Muscle layer of duodenum (tissue), 2 donors: ENCODE data around the gene DAP3.
"Not testable (repeated sequence)": the region's sequence is repeated elsewhere in the genome, so short reads cannot be mapped to it uniquely, and the experiment has no call there.

Source experiments
- H3K27ac ChIP-seq: one replicate; pipeline ENCODE4 v1.7.0; 2013; ENCODE audit warnings: mild to moderate bottlenecking, low read length
- H3K27me3 ChIP-seq: one replicate; pipeline ENCODE4 v1.7.0; 2013; ENCODE audit warnings: low read depth, mild to moderate bottlenecking, control low read depth, low read length
- H3K36me3 ChIP-seq, 2 donors: one replicate each; pipeline ENCODE4 v1.7.0; 2013; ENCODE audit warnings: low read length in 2 of 2, control low read depth in 1 of 2, mild to moderate bottlenecking in 1 of 2; ENCODE audit not compliant: insufficient read depth in 2 of 2, control insufficient read depth in 1 of 2
- H3K4me1 ChIP-seq, 2 donors: one replicate each; pipeline ENCODE4 v1.7.0; 2013; ENCODE audit warnings: low read length in 2 of 2, mild to moderate bottlenecking in 2 of 2, control low read depth in 1 of 2, moderate library complexity in 1 of 2; ENCODE audit not compliant: insufficient read depth in 2 of 2, control insufficient read depth in 1 of 2
- H3K4me3 ChIP-seq, 2 donors: one replicate each; pipeline ENCODE4 v1.7.0; 2013; ENCODE audit warnings: low read length in 2 of 2, low read depth in 1 of 2, mild to moderate bottlenecking in 1 of 2
- H3K9me3 ChIP-seq, 2 donors: one replicate each; pipeline ENCODE4 v1.7.0; 2013; ENCODE audit warnings: low read length in 2 of 2, control low read depth in 1 of 2, mild to moderate bottlenecking in 1 of 2; ENCODE audit not compliant: control insufficient read depth in 1 of 2
- donor health status: healthy.

Gene DAP3

DNA sequence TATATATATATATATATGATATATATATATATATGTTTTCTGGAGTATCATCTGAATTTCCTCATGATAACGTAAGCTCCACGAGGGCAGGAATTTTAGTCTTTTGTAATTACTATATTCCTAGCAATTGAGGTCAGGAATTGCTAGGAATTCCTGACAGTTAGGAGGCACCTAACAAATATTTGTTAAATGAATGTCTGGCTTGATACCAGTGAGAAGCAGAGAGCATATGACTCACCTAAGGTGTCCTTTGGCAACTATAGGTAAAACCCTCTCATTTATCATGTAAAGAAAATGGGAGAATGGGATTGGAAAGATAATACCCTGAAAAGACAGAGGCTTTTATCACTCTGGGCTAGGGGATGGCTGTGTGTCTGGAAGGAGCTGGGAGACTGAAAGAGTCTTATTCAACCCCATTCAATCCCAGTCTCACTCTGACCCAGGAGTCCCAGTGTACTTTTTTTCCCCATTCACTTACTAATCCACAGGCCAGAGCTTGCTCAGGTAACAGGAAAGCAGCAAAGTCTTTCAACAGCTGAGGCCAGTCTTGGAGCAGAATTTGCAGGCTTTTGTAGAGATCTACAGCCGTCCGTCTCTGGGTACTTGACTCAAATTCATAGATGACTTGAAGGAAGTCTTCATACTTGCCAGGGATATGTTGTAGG is 71.2 kb downstream of the DAP3 start:
- H3K9me3 ChIP-seq = no peaks in the 10 kb centered on the region
- no peak overlapping the region for H3K4me3 ChIP-seq
- no peaks in the 10 kb centered on the region for H3K4me1 ChIP-seq
- H3K36me3 ChIP-seq = peaks cover 40 to 64% of the 10 kb centered on the region in 2 donors
- no peak overlapping the region for H3K27ac ChIP-seq
- no peaks in the 10 kb centered on the region for H3K27me3 ChIP-seq

DNA sequence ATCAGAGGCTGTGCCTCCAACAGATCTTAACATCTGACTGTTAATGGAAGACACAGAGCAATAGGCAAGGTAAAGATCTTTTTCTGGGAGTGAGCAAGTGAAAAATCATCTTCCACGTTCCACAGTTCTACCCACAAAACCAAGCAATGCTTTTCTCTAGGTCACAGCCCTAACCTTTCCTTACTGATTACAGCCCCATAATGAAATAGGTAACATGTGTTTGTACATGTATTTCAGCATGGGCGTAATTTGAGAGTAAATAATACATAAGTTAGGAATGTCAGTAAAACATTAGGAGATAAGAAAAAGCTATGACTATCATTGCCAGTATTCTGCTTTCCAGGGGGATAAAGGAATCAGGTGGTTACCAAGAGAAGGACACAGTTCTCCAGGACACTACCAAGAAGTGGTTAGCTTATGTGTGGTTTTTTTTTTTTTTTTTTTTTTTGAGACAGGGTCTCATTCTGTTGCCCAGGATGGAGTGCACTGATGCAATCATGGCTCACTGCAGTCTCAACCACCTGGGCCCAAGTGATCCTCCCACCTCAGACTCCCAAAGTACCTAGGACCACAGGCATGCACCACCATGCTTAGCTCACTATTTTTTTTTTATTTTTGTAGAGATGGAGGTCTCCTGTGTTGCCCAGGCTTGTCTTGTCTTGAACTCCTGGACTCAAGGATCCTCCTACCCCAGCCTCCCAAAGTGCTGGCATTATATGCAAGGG is 72.0 kb downstream of the DAP3 start:
- no peaks in the 10 kb centered on the region for H3K27me3 ChIP-seq
- H3K4me3 ChIP-seq = no peak overlapping the region
- H3K36me3 ChIP-seq = peaks cover 43 to 65% of the 10 kb centered on the region in 2 donors
- H3K4me1 ChIP-seq = no peaks in the 10 kb centered on the region
- H3K27ac ChIP-seq = no peak overlapping the region
- no peaks in the 10 kb centered on the region for H3K9me3 ChIP-seq

DNA sequence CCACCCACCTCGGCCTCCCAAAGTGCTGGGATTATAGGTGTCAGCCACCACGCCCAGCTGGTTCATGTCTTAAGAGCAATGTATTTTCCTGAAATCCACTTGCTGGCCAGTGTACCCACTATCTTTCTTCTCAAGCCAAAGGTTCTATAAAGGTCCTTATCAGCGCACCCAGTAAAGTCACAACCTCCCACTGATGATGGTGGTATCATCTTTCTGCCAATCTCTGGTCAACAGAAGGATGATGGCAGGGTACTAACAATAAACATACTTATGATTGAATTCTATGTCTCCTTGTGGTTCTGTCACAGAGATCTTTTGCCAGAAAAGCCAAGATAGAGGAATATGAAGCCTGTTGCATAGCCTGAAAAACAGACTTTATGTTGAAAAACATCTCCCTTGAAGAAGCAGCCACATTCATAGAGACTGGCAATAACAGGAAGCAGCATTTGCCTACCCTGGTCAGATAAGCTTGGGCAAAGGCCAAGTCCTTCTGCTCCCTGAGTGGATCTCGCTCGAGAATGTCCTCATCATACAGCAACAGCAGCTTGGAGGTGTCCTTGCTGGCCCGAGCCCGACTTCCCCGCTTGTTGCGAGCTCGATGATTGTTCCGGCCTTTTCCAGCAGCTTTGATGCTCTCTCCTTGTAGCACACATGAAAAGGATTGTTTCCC is 73.0 kb downstream of the DAP3 start:
- Histone ChIP-seq H3K4me1 (no peaks in the 10 kb centered on the region), H3K4me3 (no peak overlapping the region), H3K27ac (no peak overlapping the region), H3K9me3 (no peaks in the 10 kb centered on the region), H3K27me3 (no peaks in the 10 kb centered on the region), H3K36me3 (peaks cover 41 to 65% of the 10 kb centered on the region in 2 donors)

DNA sequence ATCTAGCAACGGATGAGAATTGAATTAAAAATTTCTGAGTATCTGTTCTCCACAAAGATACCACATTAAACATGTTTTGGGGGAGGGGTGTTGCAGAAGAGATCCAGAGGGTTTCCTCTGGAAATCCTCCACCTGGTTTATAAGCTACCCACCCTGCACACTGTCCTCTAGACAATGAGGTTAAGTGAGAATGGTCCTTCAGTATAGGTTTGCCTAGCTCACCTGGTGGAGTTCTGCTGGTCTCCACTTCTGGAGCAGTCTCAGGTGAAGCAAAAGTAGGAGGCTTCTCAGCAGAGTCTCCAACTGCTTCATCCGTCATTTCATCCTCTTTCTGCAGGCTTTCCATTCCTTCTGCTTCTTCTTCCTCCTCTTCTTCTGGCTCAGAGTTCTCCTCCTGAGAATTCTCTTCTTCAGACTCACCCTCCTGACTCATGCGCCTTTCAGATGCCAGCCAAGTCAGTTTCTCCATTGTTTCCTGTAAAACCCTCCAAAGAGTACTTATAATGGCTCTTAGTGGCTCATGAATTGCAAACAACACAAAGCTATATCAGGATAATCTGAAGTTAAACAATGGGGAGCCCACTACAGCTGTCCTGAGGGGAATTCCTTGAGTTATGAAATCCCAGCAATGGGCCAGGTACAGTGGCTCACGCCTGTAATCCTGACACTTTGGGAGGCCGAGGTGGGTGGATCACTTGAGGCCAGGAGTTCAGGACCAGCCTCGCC is 74.4 kb downstream of the DAP3 start:
- H3K9me3 ChIP-seq, H3K4me1 ChIP-seq, H3K27me3 ChIP-seq, H3K27ac ChIP-seq, H3K4me3 ChIP-seq: not testable (repeated sequence)
- H3K36me3 ChIP-seq = peaks cover 38 to 70% of the 10 kb centered on the region in 2 donors

DNA sequence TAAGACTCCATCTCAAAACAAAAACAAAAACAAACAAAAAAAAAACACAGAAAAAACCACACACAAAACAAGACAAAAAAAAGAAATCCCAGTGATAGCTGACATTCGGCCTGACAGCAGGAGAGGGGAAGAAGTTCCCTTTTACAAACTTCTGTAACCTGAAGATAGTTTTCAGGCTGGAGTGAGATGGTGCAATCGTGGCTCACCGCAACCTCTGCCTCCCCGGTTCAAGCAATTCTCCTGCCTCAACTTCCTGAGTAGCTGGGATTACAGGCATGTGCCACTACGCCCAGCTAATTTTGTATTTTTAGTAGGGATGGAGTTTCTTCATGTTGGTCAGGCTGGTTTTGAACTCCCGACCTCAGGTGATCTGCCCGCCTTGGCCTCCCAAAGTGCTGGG is 75.1 kb downstream of the DAP3 start:
- H3K9me3 ChIP-seq, H3K4me3 ChIP-seq, H3K27ac ChIP-seq, H3K27me3 ChIP-seq, H3K4me1 ChIP-seq: not testable (repeated sequence)
- H3K36me3 ChIP-seq = peaks cover 44 to 72% of the 10 kb centered on the region in 2 donors

DNA sequence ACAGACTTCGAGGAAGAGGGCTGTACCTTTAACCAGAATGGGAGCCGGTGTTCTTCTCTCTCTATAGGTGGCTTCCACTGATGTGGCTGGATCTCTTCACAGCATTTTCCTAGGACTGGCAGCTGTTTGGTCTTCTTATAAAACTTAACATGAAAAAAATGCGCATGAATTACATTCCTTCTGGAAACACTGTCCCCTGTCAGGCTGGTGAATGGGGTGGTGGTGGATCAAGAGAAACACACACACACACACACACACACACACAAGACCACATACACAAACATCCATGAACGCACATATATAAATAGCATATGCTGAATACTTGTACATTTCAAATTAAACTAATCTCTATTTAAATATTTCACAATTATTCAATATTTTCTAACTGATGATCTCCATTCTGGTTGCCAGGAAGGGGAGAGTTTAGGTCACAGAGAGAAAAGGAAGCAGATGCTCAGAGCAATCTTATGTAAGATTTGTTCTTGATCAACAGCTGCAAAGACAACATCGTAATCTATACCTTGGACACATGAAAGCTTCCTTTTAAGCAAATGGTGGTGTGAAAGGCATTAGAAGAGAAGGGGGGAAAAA is 78.6 kb downstream of the DAP3 start:
- not testable (repeated sequence) for H3K4me3 ChIP-seq, H3K27ac ChIP-seq, H3K27me3 ChIP-seq, H3K9me3 ChIP-seq, H3K4me1 ChIP-seq
- H3K36me3 ChIP-seq = peaks cover 40 to 77% of the 10 kb centered on the region in 2 donors

DNA sequence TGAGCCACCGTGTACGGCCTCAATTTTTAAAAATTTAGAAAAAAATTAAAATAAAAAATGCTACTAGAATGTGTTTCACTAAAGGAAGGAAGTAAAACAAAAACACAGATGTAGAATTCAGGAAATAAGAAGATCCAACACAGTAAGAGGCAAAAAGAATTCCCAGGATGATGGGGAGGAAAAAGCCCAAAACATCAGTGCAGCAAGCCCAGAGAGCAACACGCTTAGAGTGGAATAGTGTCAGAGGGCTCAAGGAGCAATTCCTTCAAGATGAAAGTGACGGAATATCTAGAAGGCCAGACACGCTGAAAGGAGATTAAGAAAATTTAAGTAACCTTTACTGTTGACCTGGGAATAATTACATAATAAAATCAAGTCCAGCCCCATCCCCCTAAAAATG is 80.4 kb downstream of the DAP3 start:
- H3K36me3 ChIP-seq = peaks cover 39 to 80% of the 10 kb centered on the region in 2 donors
- no peaks in the 10 kb centered on the region for H3K4me1 ChIP-seq
- H3K4me3 ChIP-seq = no peak overlapping the region
- no peaks in the 10 kb centered on the region for H3K9me3 ChIP-seq
- H3K27me3 ChIP-seq = no peaks in the 10 kb centered on the region
- H3K27ac ChIP-seq = no peak overlapping the region

DNA sequence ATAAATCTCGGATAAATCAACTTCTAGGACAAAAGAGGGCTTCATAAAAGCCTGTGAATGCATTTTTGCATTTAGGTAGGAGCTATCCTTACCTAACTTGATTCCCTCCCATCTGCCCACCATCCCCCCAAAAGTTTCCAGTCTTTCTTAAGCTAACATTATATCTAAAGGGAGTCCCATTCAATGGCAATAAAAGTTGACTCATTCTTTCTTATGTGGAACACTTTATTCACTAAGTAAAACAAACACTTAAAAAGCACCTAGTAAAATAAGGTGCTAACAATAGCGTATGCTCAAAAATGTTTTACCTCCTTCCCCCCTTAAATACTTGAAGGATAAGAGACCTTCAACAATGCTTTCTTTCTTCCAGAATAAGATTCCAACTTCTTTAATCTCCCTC is 84.3 kb downstream of the DAP3 start:
- H3K27me3 ChIP-seq = no peaks in the 10 kb centered on the region
- H3K4me3 ChIP-seq = no peak overlapping the region
- H3K4me1 ChIP-seq = no peaks in the 10 kb centered on the region
- no peaks in the 10 kb centered on the region for H3K9me3 ChIP-seq
- no peak overlapping the region for H3K27ac ChIP-seq
- H3K36me3 ChIP-seq = peaks cover 35 to 81% of the 10 kb centered on the region in 2 donors

DNA sequence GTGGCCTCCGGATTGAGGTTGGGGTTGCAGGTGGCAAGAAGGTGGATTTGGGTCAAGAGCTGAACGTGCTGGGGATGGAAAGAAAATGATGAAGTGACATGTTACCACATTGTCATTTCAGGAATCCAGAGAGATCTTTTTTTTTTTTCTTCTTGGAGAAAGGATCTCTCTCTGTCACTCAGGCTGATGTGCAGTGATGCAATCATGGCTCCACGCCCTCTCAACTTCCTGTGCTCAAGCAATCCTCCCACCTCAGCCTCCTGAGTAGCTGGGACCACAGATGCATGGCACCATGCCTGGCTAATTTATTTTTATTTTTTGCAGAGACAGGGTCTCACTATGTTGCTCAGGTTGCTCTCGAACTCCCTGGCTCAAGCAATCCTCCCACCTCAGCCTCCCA is 87.5 kb downstream of the DAP3 start:
- H3K4me1 ChIP-seq = no peaks in the 10 kb centered on the region
- no peaks in the 10 kb centered on the region for H3K9me3 ChIP-seq
- peaks cover 14 to 59% of the 10 kb centered on the region in 2 donors for H3K36me3 ChIP-seq
- no peaks in the 10 kb centered on the region for H3K27me3 ChIP-seq
- no peak overlapping the region for H3K4me3 ChIP-seq
- H3K27ac ChIP-seq = no peak overlapping the region

DNA sequence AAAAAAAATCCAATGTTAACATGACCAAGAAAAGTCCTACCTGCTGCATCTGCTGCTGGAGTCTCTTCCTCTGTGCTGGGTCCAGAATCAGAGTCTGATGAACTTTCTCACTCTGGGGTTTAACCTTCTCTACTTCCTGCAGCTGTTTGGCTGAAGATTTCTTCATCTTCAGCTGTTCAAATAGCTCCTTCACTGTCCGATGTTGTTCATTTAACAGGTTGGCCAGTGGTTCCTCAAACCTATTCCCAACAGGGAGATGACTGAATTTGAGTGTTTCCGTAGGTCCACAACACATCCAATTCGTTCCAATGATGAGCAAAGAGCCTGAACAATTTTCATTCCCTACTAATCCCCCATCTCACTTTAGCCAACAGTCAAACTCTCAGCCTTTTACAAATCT is 88.7 kb downstream of the DAP3 start:
- H3K36me3 ChIP-seq = peaks cover 17 to 47% of the 10 kb centered on the region in 2 donors
- H3K9me3 ChIP-seq = no peaks in the 10 kb centered on the region
- no peak overlapping the region for H3K27ac ChIP-seq
- no peaks in the 10 kb centered on the region for H3K27me3 ChIP-seq
- no peaks in the 10 kb centered on the region for H3K4me1 ChIP-seq
- no peak overlapping the region for H3K4me3 ChIP-seq
